Jurkat, Clone E6-1 (cell line): ENCODE data around the gene E2F2.
A peak's percentile ranks its signal among the peaks of the same experiment; 100 is the strongest.
"Not testable (repeated sequence)": the region's sequence is repeated elsewhere in the genome, so short reads cannot be mapped to it uniquely, and the experiment has no call there.

ENCODE experiments used
- DNase-seq: peaks from one replicate; pipeline ENCODE4 v3.0.0-alpha.2; 2011; ENCODE audit warnings: low read depth, low spot score
- H3K4me3 ChIP-seq: 2 replicates; pipeline ENCODE4 v1.5.1; 2011; ENCODE audit warnings: mild to moderate bottlenecking, low read length, control low read depth, moderate library complexity

Gene E2F2

DNA sequence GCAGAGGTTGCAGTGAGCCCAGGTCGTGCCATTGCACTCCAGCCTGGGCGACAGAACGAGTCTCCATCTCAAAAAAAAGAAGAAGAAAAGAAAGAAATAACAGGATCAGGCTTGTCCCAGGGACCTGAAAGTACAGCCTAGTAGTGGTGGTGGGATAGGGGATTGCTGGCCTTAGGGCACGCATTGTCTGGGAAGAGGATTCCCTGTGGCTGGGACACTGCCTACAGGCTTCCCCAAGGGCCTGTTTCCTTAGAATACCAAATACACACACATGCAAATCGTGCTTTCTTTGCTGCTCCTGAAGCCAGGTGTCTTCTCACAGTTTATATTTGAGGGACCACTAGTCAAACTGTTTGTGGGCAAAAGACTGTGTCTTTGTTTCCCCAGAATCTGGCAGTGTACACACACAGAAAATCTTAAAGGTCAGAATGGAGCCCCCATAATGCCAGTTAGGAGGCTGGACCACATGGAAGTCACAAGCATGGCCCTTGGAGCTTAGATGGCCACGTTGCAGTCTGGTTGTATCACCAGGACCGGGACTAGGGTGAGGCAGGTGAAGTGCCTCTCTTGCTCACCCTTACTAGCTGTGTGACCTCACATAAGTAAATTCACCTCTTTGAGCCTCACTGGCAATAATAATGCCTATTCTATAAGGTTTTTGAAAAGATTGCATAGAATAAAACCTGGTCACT is 34.4 kb downstream of the E2F2 start:
- DNase-seq: no peak
- no peak overlapping the region for H3K4me3 ChIP-seq

GRCh38 chr1:23494836-23495235 is 36.2 kb downstream of the E2F2 start:
- DNase-seq, H3K4me3 ChIP-seq: not testable (repeated sequence)

DNA sequence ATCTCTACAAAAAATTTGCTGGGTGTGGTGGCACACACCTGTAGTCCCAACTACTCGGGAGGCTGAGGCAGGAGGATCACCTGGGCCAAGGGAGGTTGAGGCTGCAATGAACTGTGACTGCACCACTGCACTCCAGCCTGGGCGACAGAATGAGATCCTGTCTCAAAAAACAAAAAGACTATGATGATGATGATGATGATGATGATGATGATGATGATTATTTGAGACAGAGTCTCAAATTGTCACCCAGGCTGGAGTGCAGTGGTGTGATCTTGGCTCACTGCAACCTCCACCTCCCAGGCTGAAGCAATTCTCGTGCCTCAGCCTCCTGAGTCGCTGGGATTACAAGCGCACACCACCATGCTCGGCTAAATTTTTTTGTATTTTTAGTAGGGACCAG is 38.3 kb downstream of the E2F2 start:
- H3K4me3 ChIP-seq, DNase-seq: not testable (repeated sequence)

DNA sequence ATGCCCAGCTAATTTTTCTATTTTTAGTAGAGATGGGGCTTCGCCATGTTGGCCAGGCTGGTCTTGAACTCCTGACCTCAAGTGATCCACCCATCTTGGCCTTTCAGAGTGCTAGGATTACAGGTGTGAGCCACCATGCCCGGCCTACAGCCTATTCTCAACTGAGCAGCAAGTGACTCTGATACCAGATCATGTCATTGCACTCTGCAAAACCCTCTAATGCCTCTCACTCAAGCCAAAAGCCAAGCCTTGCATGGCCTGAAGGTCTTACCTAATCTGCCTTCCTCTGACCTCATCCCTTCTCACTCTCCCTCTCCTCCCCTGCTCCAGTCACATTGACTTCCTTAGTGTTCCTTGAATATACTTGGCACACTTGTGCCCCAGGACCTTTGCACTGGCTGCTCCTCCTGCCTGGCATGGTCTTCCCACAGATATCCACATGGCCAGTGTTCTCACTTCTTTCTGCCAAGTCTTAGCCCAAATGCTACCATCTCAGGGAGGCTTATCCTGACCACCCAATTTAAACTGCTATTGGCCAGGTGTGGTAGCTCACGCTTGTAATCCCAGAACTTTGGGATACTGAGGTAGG is 38.8 kb downstream of the E2F2 start:
- DNase-seq: no peak
- H3K4me3 ChIP-seq: no peak overlapping the region

DNA sequence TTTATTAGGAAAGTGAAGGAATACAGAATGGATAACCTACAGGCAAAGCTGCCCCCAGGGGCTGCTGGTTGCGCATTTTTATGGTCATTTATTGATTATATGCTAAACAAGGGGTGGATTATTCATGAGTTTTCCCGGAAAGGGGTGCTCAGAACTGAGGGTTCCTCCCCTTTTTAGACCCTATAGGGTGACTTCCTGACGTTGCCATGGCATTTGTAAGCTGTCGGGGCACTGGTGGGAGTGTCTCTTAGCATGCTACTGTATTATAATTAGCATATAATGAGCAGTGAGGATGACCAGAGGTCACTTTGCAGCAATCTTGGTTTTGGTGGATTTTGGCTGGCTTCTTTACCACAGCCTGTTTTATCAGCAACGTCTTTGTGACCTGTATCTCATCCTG is 41.2 kb downstream of the E2F2 start:
- no peak overlapping the region for H3K4me3 ChIP-seq
- no peak for DNase-seq

GRCh38 chr1:23485002-23485332 is 46.1 kb downstream of the E2F2 start:
- peak overlapping the region; percentile 54 for H3K4me3 ChIP-seq
- no peak for DNase-seq

GRCh38 chr1:23484253-23485001 is 46.6 kb downstream of the E2F2 start:
- H3K4me3 ChIP-seq: peak overlapping the region; percentile 54
- peak; percentile 88 for DNase-seq

GRCh38 chr1:23483321-23484252 is 47.4 kb downstream of the E2F2 start, which contains the start of gene ASAP3:
Gene ASAP3 (minus strand): TSS chr1:23484179. CDS start chr1:23484133, 46 bp downstream.
- DNase-seq: peak; percentile 22
- peak within 1 kb of the TSS; percentile 54 for H3K4me3 ChIP-seq

DNA sequence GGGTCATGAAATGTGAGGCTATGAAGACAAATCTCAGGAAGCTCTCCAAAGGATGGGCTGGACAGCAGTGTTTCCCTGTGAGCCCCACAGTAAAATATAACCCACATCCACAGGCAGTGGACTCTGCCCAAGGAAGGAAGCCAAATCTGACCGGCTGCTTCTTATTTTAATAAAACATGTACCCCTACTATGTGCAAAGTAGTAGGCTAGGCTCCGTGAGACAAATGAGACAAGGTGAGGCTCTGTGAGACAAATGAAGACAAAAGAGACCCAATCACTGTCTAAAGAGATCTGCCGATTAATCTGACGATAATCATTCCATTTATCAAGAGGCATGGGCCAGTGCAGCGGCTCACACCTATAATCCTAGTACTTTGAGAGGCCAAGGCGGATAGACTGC is 49.1 kb downstream of the E2F2 start:
- no peak overlapping the region for H3K4me3 ChIP-seq
- DNase-seq: no peak

DNA sequence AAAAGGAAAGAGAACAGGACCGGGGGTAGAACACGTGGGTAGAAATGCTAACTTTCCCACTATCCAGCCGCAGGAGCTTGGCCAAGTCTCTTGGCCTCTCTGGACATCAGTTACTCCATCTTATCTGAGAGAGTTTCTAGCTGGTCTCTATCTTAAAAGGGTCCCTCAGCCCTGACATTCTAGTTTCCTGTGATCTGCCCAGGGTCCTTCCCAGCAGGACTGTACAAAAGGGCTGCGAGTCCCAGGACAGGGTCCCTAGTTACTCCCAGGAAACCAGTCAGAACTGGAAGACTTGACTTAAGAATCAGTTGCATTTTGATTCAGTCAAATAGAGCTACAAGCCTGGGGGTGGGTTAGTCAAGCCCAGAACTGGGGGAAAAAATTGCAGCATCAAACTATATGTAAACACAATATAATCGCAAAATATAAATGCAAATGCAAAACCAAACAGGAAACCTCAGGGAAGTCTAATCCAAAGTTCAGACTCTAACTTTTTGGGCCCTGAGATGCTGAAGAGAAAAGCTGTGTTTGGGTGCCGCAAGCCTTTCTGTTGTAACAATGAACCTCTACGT is 49.9 kb downstream of the E2F2 start:
- no peak overlapping the region for H3K4me3 ChIP-seq
- DNase-seq: no peak

- DNase-seq: no peak
- no peak overlapping the region for H3K4me3 ChIP-seq
Measured at GRCh38 chr1:23480187-23481025, 50.6 kb downstream of the E2F2 start.

GRCh38 chr1:23479666-23479941 is 51.4 kb downstream of the E2F2 start:
- H3K4me3 ChIP-seq: no peak overlapping the region
- DNase-seq: no peak

- DNase-seq: no peak
- no peak overlapping the region for H3K4me3 ChIP-seq
Measured at GRCh38 chr1:23478896-23479665, 52.0 kb downstream of the E2F2 start.

DNA sequence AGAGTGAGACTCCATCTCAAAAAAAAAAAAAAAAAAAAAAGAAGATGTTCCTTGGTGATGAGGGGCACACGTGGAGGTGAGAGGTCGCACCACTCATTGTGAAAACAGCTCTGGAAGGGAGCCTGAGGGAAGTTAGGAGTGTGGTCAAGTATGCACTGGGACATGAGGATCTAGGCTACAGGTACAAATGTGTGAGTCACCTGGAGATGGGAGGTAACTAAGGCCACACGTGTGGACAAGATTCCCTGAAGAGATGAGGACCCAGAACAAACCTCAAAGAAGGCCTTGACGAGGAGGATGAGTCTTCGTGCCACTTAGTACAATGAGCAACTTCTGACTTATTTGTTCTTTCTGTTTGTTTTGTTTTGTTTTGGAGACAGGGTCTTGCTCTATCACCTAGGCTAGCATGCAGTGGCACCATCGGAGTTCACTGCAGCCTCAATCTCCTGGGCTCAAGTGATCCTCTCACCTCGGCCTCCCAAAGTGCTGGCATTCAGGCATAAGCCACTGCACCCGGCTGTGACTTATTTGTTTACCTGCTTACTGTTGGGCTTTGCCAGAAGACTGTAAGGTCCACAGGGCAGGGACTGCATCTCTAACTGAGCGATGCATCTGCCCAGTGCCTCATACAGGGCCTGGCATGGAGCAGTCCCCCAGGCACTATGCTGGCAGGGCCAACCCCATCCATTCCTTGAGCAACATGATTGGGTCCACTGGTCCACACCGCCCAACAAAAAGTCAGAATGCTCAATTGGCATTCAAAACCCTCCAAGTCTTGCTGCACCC is 53.5 kb downstream of the E2F2 start:
- no peak overlapping the region for H3K4me3 ChIP-seq
- no peak for DNase-seq

DNA sequence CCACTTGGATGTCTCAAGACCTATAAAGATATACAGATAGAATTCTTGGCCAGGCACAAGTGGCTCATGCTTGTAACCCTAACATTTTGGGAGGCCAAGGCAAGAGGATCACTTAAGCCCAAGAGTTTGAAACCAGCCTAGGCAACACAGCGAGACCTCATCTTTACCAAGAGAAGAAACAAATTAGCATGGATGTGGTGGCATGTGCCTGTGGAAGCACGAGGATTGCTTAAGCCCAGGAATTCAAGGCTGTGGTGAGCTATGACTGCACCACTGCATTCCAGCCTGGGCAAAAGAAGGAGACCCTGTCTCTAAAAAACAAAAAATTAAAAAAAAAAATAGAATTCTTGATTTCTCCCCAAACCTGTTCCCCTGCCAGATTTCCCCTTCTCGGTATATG is 55.4 kb downstream of the E2F2 start:
- no peak overlapping the region for H3K4me3 ChIP-seq
- DNase-seq: no peak

GRCh38 chr1:23475134-23475628 is 55.9 kb downstream of the E2F2 start:
- DNase-seq: no peak
- no peak overlapping the region for H3K4me3 ChIP-seq
